C4-2B (cell line): ENCODE data around the gene SLCO1B1.
"Not testable (repeated sequence)": the region's sequence is repeated elsewhere in the genome, so short reads cannot be mapped to it uniquely, and the experiment has no call there.

Experiments used
- H3K27ac ChIP-seq: fragments of 450-650 bp; 2 replicates; pipeline ENCODE4 v1.5.1; 2017
- CTCF ChIP-seq: fragments of 450-650 bp; conservative IDR thresholded peaks from 2 replicates; pipeline ENCODE4 v1.5.1; 2017; ENCODE audit warnings: mild to moderate bottlenecking
- ZFX ChIP-seq: fragments of 450-650 bp; IDR thresholded peaks from 2 replicates; pipeline ENCODE4 v1.6.1; 2017

Gene SLCO1B1

DNA sequence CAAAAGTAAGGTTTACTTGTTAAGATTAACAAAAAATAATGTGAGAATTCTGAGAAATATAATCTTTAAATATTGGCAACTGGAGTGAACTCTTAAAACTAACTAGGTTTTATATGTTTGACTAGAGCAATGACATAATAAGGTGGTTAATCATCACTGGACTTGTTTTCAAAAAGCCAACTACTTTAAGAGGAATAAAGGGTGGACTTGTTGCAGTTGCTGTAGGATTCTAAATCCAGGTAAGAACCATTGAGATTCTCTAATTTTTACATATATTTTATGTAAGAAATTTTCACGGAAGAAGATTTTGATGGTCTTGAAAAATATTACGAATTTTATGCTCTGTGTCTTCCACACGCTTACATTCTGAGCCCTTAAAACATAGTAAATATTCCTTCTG is at the start of gene SLCO1B1:
Gene SLCO1B1 (plus strand): TSS at position 197 of the 400 bp plus-strand sequence. CDS start 10,381 bp downstream, outside the sequence.
- TF ChIP-seq ZFX (no peak), CTCF (no peak)
- no peak within 1 kb of the TSS for H3K27ac ChIP-seq

DNA sequence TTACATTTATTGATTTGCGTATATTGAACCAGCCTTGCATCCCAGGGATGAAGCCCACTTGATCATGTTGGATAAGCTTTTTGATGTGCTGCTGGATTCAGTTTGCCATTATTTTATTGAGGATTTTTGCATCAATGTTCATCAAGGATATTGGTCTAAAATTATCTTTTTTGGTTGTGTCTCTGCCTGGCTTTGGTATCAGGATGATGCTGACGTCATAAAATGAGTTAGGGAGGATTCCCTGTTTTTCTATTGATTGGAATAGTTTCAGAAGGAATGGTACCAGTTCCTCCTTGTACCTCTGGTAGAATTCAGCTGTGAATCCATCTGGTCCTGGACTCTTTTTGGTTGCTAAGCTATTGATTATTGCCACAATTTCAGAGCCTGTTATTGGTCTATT is 46.2 kb upstream of the SLCO1B1 start:
- not testable (repeated sequence) for H3K27ac ChIP-seq

DNA sequence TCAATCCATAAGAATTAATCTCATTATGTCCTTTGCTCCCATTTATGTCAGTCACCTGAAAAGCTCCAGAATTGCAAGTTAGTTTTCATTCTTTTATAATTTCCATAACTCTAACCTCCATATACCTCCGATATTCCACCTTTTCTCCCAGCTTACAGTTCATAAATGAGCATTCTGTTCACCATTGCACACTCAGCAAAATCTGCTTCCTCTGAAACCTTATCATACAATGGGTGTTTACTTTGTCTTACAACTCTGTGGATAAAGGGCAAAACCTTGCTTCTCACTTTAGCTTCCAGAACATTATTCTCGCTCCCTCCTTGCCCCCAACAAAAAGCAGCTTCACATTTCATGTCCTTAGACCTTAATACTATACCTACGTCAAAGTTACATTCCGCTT is 19.3 kb upstream of the SLCO1B1 start:
- TF ChIP-seq CTCF: no peak
- TF ChIP-seq ZFX: no peak
- H3K27ac ChIP-seq: no peak overlapping the region

DNA sequence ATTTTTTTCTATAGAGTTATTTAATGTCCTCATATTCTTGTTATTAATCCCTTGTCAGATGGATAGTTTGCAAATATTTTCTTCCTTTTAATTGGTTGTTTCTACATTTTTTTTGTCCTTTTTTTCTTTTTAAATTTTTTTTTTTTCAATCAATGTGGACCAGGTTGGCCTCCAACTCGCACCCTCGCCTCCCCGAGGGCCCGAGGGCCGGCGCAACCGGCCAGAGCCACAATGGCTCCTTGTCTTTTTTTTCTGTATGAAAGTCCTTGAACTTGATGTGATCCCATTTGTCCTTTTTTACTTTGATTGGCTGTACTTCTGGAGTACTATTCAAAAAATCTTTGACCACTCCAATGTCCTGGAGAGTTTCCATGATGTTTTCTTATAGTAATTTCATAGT is 17.7 kb upstream of the SLCO1B1 start:
- no peak overlapping the region for H3K27ac ChIP-seq
- TF ChIP-seq ZFX (no peak), CTCF (no peak)

- TF ChIP-seq ZFX (no peak), CTCF (no peak)
- no peak overlapping the region for H3K27ac ChIP-seq
These were observed 13.0 kb upstream of the SLCO1B1 start for GRCh38 chr12:21117995-21118394.

- TF ChIP-seq CTCF (no peak), ZFX (no peak)
- H3K27ac ChIP-seq: no peak overlapping the region
These were observed 12.2 kb upstream of the SLCO1B1 start for GRCh38 chr12:21118760-21119159.

GRCh38 chr12:21129351-21129750 is 1.6 kb upstream of the SLCO1B1 start:
- TF ChIP-seq CTCF: no peak
- no peak for TF ChIP-seq ZFX
- H3K27ac ChIP-seq: no peak overlapping the region

- H3K27ac ChIP-seq: no peak overlapping the region
- TF ChIP-seq ZFX: no peak
- TF ChIP-seq CTCF: no peak
These were observed 1.1 kb upstream of the SLCO1B1 start for GRCh38 chr12:21129906-21130305.

DNA sequence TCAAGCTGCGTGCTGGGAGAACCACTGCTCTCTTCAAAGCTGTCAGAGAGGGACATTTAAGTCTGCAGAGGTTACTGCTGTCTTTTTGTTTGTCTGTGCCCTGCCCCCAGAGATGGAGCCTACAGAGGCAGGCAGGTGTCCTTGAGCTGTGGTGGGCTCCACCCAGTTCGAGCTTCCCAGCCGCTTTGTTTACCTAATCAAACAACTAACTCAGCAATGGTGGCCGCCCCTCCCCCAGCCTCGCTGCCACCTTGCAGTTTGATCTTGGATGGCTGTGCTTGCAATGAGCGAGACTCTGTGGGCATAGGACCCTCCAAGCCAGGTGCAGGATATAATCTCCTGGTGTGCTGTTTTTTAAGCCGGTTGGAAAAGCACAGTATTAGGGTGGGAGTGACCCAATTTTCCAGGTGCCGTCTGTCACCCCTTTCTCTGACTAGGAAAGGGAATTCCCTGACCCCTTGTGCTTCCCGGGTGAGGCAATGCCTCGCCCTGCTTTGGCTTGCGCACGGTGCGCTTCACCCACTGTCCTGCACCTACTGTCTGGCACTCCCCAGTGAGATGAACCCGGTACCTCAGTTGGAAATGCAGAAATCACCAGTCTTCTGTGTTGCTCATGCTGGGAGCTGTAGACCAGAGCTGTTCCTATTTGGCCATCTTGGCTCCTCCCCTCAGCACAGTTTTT is 6.5 kb downstream of the SLCO1B1 start:
- not testable (repeated sequence) for H3K27ac ChIP-seq
